PFSK-1 (cell line): ENCODE measurements around the gene CSNK1G1.

ENCODE experiments used
- FOXP2 ChIP-seq: optimal IDR thresholded peaks from 2 replicates; pipeline ENCODE3; 2011; ENCODE audit warnings: borderline replicate concordance, control low read depth, inconsistent platforms; ENCODE audit not compliant: insufficient read depth; ENCODE audit errors: extremely low read length, extremely low read depth
- POLR2AphosphoS5 ChIP-seq: IDR thresholded peaks from 2 replicates; pipeline ENCODE4 v1.6.1; 2012; ENCODE audit warnings: low read depth, mild to moderate bottlenecking, control low read depth, low read length, moderate library complexity
- SIN3A ChIP-seq: IDR thresholded peaks from 2 replicates; pipeline ENCODE4 v1.6.1; 2012; ENCODE audit warnings: mild to moderate bottlenecking, low read length, moderate library complexity, borderline replicate concordance; ENCODE audit not compliant: insufficient read depth
- TAF1 ChIP-seq: IDR thresholded peaks from 2 replicates; pipeline ENCODE4 v1.6.1; 2012; ENCODE audit warnings: low read length, control low read depth, borderline replicate concordance; ENCODE audit not compliant: insufficient read depth
- TF ChIP-seq, protein P1 (sequence below), 2 experiments: IDR thresholded peaks; 2 replicates each; pipeline versions ENCODE4 v1.6.1 to v1.8.0; 2011 to 2012; ENCODE audit warnings: low read depth in 2 of 2, low read length in 2 of 2, control low read depth in 1 of 2, inconsistent platforms in 1 of 2, mild to moderate bottlenecking in 1 of 2, moderate library complexity in 1 of 2; ENCODE audit not compliant: insufficient read depth in 1 of 2

Gene CSNK1G1

DNA sequence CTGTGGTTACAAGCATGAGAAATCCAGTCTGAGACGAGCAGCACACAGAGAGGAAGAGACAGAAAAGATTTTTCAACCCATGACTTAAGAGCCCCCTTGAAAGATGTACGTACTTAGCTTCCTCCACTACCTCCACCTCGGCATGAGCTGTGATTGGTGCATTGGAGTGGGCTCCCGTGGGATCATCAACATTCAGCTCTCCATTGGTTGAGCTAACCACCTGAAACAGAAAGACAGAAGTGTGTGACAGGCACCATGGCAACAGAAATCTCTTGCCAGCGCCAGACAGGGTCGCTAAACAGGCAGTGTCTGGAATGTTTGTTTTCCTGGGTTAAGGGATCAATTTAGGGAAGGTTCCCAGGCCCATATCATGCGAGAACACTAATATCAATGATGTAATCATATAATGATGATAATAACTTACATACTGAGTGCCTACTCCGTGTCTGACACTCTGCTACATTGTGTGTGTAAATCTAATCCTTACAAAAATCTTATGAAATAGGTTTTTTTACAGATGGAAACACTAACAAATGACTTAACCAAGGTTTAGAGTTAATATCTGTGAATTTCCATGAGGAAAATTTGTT, 175.6 kb downstream of the CSNK1G1 start:
- TF ChIP-seq, protein P1, sequence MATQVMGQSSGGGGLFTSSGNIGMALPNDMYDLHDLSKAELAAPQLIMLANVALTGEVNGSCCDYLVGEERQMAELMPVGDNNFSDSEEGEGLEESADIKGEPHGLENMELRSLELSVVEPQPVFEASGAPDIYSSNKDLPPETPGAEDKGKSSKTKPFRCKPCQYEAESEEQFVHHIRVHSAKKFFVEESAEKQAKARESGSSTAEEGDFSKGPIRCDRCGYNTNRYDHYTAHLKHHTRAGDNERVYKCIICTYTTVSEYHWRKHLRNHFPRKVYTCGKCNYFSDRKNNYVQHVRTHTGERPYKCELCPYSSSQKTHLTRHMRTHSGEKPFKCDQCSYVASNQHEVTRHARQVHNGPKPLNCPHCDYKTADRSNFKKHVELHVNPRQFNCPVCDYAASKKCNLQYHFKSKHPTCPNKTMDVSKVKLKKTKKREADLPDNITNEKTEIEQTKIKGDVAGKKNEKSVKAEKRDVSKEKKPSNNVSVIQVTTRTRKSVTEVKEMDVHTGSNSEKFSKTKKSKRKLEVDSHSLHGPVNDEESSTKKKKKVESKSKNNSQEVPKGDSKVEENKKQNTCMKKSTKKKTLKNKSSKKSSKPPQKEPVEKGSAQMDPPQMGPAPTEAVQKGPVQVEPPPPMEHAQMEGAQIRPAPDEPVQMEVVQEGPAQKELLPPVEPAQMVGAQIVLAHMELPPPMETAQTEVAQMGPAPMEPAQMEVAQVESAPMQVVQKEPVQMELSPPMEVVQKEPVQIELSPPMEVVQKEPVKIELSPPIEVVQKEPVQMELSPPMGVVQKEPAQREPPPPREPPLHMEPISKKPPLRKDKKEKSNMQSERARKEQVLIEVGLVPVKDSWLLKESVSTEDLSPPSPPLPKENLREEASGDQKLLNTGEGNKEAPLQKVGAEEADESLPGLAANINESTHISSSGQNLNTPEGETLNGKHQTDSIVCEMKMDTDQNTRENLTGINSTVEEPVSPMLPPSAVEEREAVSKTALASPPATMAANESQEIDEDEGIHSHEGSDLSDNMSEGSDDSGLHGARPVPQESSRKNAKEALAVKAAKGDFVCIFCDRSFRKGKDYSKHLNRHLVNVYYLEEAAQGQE (IDR thresholded peaks at IDR 0.05; ENCODE audit: insufficient read depth in 1 of 2, low read depth in 2 of 2, low read length in 2 of 2) = no peak
- no peak for TF ChIP-seq FOXP2
- TF ChIP-seq POLR2AphosphoS5 = no peak
- no peak for TF ChIP-seq SIN3A
- no peak for TF ChIP-seq TAF1

GRCh38 chr15:64166102-64166890, 189.7 kb downstream of the CSNK1G1 start:
- TF ChIP-seq, protein P1 (IDR thresholded peaks at IDR 0.05; ENCODE audit: insufficient read depth in 1 of 2, low read depth in 2 of 2, low read length in 2 of 2) = no peak
- TF ChIP-seq TAF1 = no peak

GRCh38 chr15:64164436-64164835, 191.5 kb downstream of the CSNK1G1 start:
- TF ChIP-seq POLR2AphosphoS5 = no peak
- no peak for TF ChIP-seq SIN3A
- TF ChIP-seq TAF1 = no peak
- TF ChIP-seq FOXP2 = no peak
- TF ChIP-seq, protein P1 (IDR thresholded peaks at IDR 0.05; ENCODE audit: insufficient read depth in 1 of 2, low read depth in 2 of 2, low read length in 2 of 2) = no peak

- TF ChIP-seq SIN3A (no peak), TAF1 (no peak), POLR2AphosphoS5 (no peak), FOXP2 (no peak)
- TF ChIP-seq, protein P1 (IDR thresholded peaks at IDR 0.05; ENCODE audit: insufficient read depth in 1 of 2, low read depth in 2 of 2, low read length in 2 of 2) = no peak
Measured at GRCh38 chr15:64163659-64164362, 192.2 kb downstream of the CSNK1G1 start.
